OCI-LY1 (cell line): ENCODE measurements around the gene FOXO3.
"Not testable (repeated sequence)": the region's sequence is repeated elsewhere in the genome, so short reads cannot be mapped to it uniquely, and the experiment has no call there.

ENCODE experiments used
- H2AFZ ChIP-seq: fragments of 200-600 bp; sonication (generic), shearing (Covaris generic); 2 replicates; pipeline ENCODE4 v1.6.0; 2014; ENCODE audit warnings: antibody characterized with exemption, mild to moderate bottlenecking, low read length
- H3F3A ChIP-seq: fragments of 200-600 bp; sonication (generic), shearing (Covaris generic); 2 replicates; pipeline ENCODE4 v1.6.0; 2014; ENCODE audit warnings: mild to moderate bottlenecking, antibody characterized with exemption, low read length, moderate library complexity; ENCODE audit not compliant: insufficient read depth
- H3K27ac ChIP-seq: fragments of 200-600 bp; sonication (generic); 2 replicates; pipeline ENCODE4 v1.5.1; 2014; ENCODE audit warnings: low read length, mixed run types, mild to moderate bottlenecking, low read depth; ENCODE audit not compliant: poor library complexity, severe bottlenecking
- H3K27me3 ChIP-seq: fragments of 200-600 bp; sonication (generic); 2 replicates; pipeline ENCODE4 v1.6.0; 2014; ENCODE audit warnings: antibody characterized with exemption, mild to moderate bottlenecking, low read length, moderate library complexity; ENCODE audit not compliant: insufficient read depth
- H3K36me3 ChIP-seq: fragments of 200-600 bp; sonication (generic); 2 replicates; pipeline ENCODE4 v1.6.1; 2014; ENCODE audit warnings: mild to moderate bottlenecking, antibody characterized with exemption, low read length, moderate library complexity, mixed read lengths; ENCODE audit not compliant: insufficient read depth
- H3K4me1 ChIP-seq: fragments of 200-600 bp; sonication (generic); 2 replicates; pipeline ENCODE4 v1.5.1; 2014; ENCODE audit warnings: mild to moderate bottlenecking, low read length, moderate library complexity; ENCODE audit not compliant: insufficient read depth, severe bottlenecking
- H3K4me2 ChIP-seq: fragments of 200-600 bp; sonication (generic), shearing (Covaris generic); 2 replicates; pipeline ENCODE4 v1.6.1; 2014; ENCODE audit warnings: low read length
- H3K4me3 ChIP-seq: fragments of 200-600 bp; sonication (generic); 2 replicates; pipeline ENCODE4 v1.5.1; 2014; ENCODE audit warnings: low read length, low read depth, mild to moderate bottlenecking, mixed read lengths; ENCODE audit not compliant: poor library complexity, severe bottlenecking
- H3K79me2 ChIP-seq: fragments of 200-600 bp; shearing (Covaris generic); 2 replicates; pipeline ENCODE4 v1.6.1; 2016; ENCODE audit warnings: mixed run types, low read length, mixed read lengths; ENCODE audit not compliant: insufficient read depth
- H3K9ac ChIP-seq: fragments of 200-600 bp; sonication (generic), shearing (Covaris generic); 2 replicates; pipeline ENCODE4 v1.6.1; 2014; ENCODE audit warnings: mild to moderate bottlenecking, low read length, mixed read lengths
- H3K9me2 ChIP-seq: fragments of 200-600 bp; sonication (generic), shearing (Covaris generic); 2 replicates; pipeline ENCODE4 v1.6.1; 2014; ENCODE audit warnings: low read depth, mild to moderate bottlenecking, low read length, mixed read lengths
- H3K9me3 ChIP-seq: fragments of 200-600 bp; shearing (Covaris generic); 2 replicates; pipeline ENCODE4 v1.6.1; 2014; ENCODE audit warnings: low read length, mixed read lengths
- H4K20me1 ChIP-seq: fragments of 200-600 bp; sonication (generic), shearing (Covaris generic); 2 replicates; pipeline ENCODE4 v1.6.0; 2016; ENCODE audit warnings: mild to moderate bottlenecking, low read length; ENCODE audit not compliant: insufficient read depth
- EZH2 ChIP-seq: fragments of 200-600 bp; sonication (generic), shearing (Covaris generic); IDR thresholded peaks from 2 replicates; pipeline ENCODE4 v1.8.0; 2017; ENCODE audit warnings: borderline replicate concordance, mixed run types, mild to moderate bottlenecking, antibody characterized with exemption, low read length, moderate library complexity, mixed read lengths
- TF ChIP-seq, protein P1 (sequence below): fragments of 200-600 bp; sonication (generic), shearing (Covaris generic); IDR thresholded peaks from 2 replicates; pipeline ENCODE4 v1.5.1; 2017; ENCODE audit warnings: mild to moderate bottlenecking, antibody characterized with exemption, low read length, moderate library complexity, mixed read lengths

FOXO3 gene

GRCh38 chr6:108661982-108662381 is 101.3 kb downstream of the FOXO3 start:
- Histone ChIP-seq H3K27ac (no peak overlapping the region), H4K20me1 (no peaks in the 10 kb centered on the region), H3K79me2 (no peaks in the 10 kb centered on the region), H2AFZ (no peak overlapping the region), H3K4me2 (no peak overlapping the region), H3F3A (no peaks in the 10 kb centered on the region), H3K36me3 (no peaks in the 10 kb centered on the region), H3K9me2 (no peaks in the 10 kb centered on the region), H3K4me3 (no peak overlapping the region), H3K27me3 (no peaks in the 10 kb centered on the region), H3K9me3 (no peaks in the 10 kb centered on the region), H3K9ac (no peak overlapping the region), H3K4me1 (no peaks in the 10 kb centered on the region)
- TF ChIP-seq, protein P1, sequence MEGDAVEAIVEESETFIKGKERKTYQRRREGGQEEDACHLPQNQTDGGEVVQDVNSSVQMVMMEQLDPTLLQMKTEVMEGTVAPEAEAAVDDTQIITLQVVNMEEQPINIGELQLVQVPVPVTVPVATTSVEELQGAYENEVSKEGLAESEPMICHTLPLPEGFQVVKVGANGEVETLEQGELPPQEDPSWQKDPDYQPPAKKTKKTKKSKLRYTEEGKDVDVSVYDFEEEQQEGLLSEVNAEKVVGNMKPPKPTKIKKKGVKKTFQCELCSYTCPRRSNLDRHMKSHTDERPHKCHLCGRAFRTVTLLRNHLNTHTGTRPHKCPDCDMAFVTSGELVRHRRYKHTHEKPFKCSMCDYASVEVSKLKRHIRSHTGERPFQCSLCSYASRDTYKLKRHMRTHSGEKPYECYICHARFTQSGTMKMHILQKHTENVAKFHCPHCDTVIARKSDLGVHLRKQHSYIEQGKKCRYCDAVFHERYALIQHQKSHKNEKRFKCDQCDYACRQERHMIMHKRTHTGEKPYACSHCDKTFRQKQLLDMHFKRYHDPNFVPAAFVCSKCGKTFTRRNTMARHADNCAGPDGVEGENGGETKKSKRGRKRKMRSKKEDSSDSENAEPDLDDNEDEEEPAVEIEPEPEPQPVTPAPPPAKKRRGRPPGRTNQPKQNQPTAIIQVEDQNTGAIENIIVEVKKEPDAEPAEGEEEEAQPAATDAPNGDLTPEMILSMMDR = no peak
- no peak for TF ChIP-seq EZH2

GRCh38 chr6:108662702-108663101 is 102.0 kb downstream of the FOXO3 start:
- H3K4me2 ChIP-seq = no peak overlapping the region
- H2AFZ ChIP-seq = no peak overlapping the region
- H3K9ac ChIP-seq = no peak overlapping the region
- TF ChIP-seq EZH2 = no peak
- TF ChIP-seq, protein P1 = no peak
- H3K9me3 ChIP-seq = no peaks in the 10 kb centered on the region
- no peaks in the 10 kb centered on the region for H3K4me1 ChIP-seq
- H4K20me1 ChIP-seq = no peaks in the 10 kb centered on the region
- H3K79me2 ChIP-seq = no peaks in the 10 kb centered on the region
- no peaks in the 10 kb centered on the region for H3K36me3 ChIP-seq
- no peaks in the 10 kb centered on the region for H3F3A ChIP-seq
- H3K9me2 ChIP-seq = no peaks in the 10 kb centered on the region
- no peaks in the 10 kb centered on the region for H3K27me3 ChIP-seq
- H3K4me3 ChIP-seq = no peak overlapping the region
- H3K27ac ChIP-seq = no peak overlapping the region

- H4K20me1 ChIP-seq, H3F3A ChIP-seq, H3K79me2 ChIP-seq: not testable (repeated sequence)
Observed at GRCh38 chr6:108663494-108664064, 102.9 kb downstream of the FOXO3 start.

DNA sequence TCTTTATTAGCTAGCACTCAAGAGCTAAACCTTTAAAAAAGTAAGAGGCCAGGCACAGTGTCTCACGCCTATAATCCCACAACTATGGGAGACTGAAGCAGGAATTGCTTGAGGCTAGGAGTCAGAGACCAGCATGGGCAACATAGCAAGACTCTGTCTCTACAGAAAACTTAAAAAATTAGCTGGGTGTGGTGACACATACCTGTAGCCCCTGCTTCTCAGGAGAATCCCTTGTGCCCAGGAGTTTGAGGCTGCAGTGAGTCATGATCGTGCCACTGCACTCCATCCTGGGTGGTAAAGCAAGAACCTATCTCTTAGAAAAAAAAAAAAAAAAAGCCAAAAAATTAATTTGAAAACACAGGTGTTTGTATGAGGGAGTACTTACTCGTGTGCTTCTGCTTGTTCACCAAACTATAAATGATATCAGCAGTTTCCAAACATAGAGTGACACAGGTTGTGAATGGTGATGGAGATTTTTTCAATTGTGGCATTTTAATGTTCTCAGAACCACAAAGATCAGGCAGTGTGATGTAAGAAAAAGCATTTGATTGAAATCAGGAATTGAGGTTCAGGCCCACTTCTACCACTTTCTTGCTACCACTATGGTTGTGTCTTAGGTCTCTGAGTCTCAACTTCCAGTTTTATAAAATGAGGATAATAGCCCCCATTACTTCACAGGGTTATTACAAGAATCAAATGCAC is 104.9 kb downstream of the FOXO3 start:
- Histone ChIP-seq H3K9me3 (no peaks in the 10 kb centered on the region), H2AFZ (no peak overlapping the region), H3K9ac (no peak overlapping the region), H3K9me2 (no peaks in the 10 kb centered on the region), H3F3A (no peaks in the 10 kb centered on the region), H3K27ac (no peak overlapping the region), H3K36me3 (0 out of 2 replicates have a peak, but pooled peaks cover 3% of the 10 kb centered on the region), H3K79me2 (no peaks in the 10 kb centered on the region), H4K20me1 (no peaks in the 10 kb centered on the region), H3K4me3 (no peak overlapping the region), H3K27me3 (no peaks in the 10 kb centered on the region), H3K4me1 (no peaks in the 10 kb centered on the region), H3K4me2 (no peak overlapping the region)
- TF ChIP-seq, protein P1 = no peak
- TF ChIP-seq EZH2 = no peak

More at GRCh38 chr6:108663494-108664064, 102.9 kb downstream of the FOXO3 start:
- H3K4me1 ChIP-seq, H3K9ac ChIP-seq, H3K27ac ChIP-seq, H2AFZ ChIP-seq, H3K27me3 ChIP-seq, H3K4me3 ChIP-seq, H3K9me3 ChIP-seq, H3K9me2 ChIP-seq, H3K4me2 ChIP-seq, H3K36me3 ChIP-seq: not testable (repeated sequence)
